IPS DF 4.7 (cell line): ENCODE measurements around the gene RNF26.

Experiments
- DNase-seq: peaks from one replicate; pipeline ENCODE4 v3.0.0-alpha.2; 2013; ENCODE audit warnings: low spot score; ENCODE audit errors: extremely low read depth

RNF26 gene

GRCh38 chr11:119335655-119336543 is 1.6 kb downstream of the RNF26 start:
- no peak for DNase-seq

GRCh38 chr11:119336744-119337469 is 2.6 kb downstream of the RNF26 start:
- DNase-seq = no peak

- no peak for DNase-seq
Measured at GRCh38 chr11:119337581-119338317, 3.4 kb downstream of the RNF26 start.

GRCh38 chr11:119338318-119338890 is 4.1 kb downstream of the RNF26 start:
- DNase-seq = no peak

- no peak for DNase-seq
Measured at GRCh38 chr11:119338965-119339588, 4.8 kb downstream of the RNF26 start.

GRCh38 chr11:119339589-119340334 is 5.4 kb downstream of the RNF26 start:
- DNase-seq = no peak

- no peak for DNase-seq
Measured at GRCh38 chr11:119340335-119341221, 6.3 kb downstream of the RNF26 start, which contains the start of gene C1QTNF5. C1QTNF5 (minus strand) TSS chr11:119340883; CDS start chr11:119340397, 486 bp downstream.

- no peak for DNase-seq
Measured at GRCh38 chr11:119341222-119342022, 7.1 kb downstream of the RNF26 start.

- no peak for DNase-seq
Measured at GRCh38 chr11:119342023-119342300, 7.6 kb downstream of the RNF26 start.

GRCh38 chr11:119342362-119343130 is 8.2 kb downstream of the RNF26 start:
- no peak for DNase-seq

- no peak for DNase-seq
Measured at GRCh38 chr11:119343726-119344125, 9.4 kb downstream of the RNF26 start.

GRCh38 chr11:119344291-119345010 is 10.1 kb downstream of the RNF26 start:
- DNase-seq = no peak

GRCh38 chr11:119345685-119346084 is 11.4 kb downstream of the RNF26 start:
- no peak for DNase-seq

- DNase-seq = no peak
Measured at GRCh38 chr11:119346605-119347004, 12.3 kb downstream of the RNF26 start, which contains the start of gene MFRP. MFRP (minus strand) TSS chr11:119346705; CDS start chr11:119346513, 192 bp downstream.

- no peak for DNase-seq
Measured at GRCh38 chr11:119347242-119347641, 12.9 kb downstream of the RNF26 start.

- DNase-seq = no peak
Measured at GRCh38 chr11:119347940-119348605, 13.7 kb downstream of the RNF26 start.
